Measurements from ENCODE around the gene NOTO.

GRCh38 chr2:73238149-73238548, 35.8 kb downstream of the NOTO start:
- TF ChIP-seq POLR2A (IDR thresholded peaks at IDR 0.05) (no peak), CTCF (IDR thresholded peaks at IDR 0.05) (no peak)

Measured in adrenal gland (tissue), 5 donors.